ENCODE data around the gene CCL4. TPM values are rescaled to one million over a fixed set of nuclear protein-coding genes. Genes with fewer than 3 reads are reported as not detected.
A peak's percentile ranks its signal among the peaks of the same experiment; 100 is the strongest.

The CCL4 gene
- polyA plus RNA-seq, 1 donor from 2014 or later, result not detected

DNA sequence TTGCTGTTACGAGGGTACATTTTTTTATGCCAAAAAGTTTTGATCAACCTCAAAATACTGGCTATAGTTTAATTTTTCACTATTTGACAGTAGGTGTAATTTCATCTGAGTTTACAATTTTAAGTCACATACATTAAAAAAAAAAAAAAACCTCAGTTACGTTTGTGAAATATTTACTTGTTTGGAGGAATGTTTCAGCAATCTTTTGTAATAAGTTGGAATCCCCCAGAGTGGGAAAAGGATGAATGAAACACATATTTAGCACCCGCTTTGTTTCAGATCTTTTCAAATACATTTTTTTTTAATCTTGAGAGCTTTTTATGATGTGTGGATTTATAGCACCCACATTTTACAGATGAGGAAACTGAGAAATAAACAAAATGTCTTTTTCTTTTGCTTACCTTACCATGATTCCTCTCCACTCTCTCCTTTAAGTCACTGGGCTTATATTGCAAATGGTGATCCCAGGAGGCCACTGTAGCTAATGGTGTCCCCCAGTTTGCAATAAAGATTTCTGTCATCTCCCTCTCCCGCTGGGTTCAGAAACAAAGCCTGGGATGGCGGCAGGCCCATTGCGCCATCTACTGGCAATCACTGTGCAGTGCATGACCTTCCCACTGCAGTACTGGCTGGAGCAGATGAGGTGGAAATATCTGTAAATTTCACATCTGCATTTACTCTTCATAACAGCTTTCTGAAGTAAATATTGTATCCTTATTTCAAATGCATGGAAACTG, 45.1 kb downstream of the CCL4 start:
- no peak overlapping the region for H3K9ac ChIP-seq (ENCODE audit: low read length)
- H3K9me3 ChIP-seq (ENCODE audit: low read length), result no peaks in the 10 kb centered on the region
- no peak overlapping the region for H3K4me2 ChIP-seq (ENCODE audit: low read length)
- H3K27ac ChIP-seq (ENCODE audit: low read length), result no peak overlapping the region
- H4K20me1 ChIP-seq (ENCODE audit: insufficient read depth), result no peaks in the 10 kb centered on the region
- H3K4me3 ChIP-seq (ENCODE audit: low read length), result no peak overlapping the region
- H3K36me3 ChIP-seq (ENCODE audit: insufficient read depth, low read length), result no peaks in the 10 kb centered on the region
- H3K9me2 ChIP-seq (ENCODE audit: insufficient read depth, low read length), result no peaks in the 10 kb centered on the region
- H3K27me3 ChIP-seq (ENCODE audit: insufficient read depth, low read depth, low read length), result no peaks in the 10 kb centered on the region
- TF ChIP-seq EZH2 (IDR thresholded peaks at IDR 0.05; ENCODE audit: borderline replicate concordance, insufficient read depth, low read length, poor library complexity, severe bottlenecking), result no peak
- no peak for TF ChIP-seq TAF1 (IDR thresholded peaks at IDR 0.05; ENCODE audit: low read depth)
- TF ChIP-seq, protein P1, sequence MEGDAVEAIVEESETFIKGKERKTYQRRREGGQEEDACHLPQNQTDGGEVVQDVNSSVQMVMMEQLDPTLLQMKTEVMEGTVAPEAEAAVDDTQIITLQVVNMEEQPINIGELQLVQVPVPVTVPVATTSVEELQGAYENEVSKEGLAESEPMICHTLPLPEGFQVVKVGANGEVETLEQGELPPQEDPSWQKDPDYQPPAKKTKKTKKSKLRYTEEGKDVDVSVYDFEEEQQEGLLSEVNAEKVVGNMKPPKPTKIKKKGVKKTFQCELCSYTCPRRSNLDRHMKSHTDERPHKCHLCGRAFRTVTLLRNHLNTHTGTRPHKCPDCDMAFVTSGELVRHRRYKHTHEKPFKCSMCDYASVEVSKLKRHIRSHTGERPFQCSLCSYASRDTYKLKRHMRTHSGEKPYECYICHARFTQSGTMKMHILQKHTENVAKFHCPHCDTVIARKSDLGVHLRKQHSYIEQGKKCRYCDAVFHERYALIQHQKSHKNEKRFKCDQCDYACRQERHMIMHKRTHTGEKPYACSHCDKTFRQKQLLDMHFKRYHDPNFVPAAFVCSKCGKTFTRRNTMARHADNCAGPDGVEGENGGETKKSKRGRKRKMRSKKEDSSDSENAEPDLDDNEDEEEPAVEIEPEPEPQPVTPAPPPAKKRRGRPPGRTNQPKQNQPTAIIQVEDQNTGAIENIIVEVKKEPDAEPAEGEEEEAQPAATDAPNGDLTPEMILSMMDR (IDR thresholded peaks at IDR 0.05; ENCODE audit: poor library complexity, severe bottlenecking), result peak; percentile 83
- no peak for TF ChIP-seq EP300 (conservative IDR thresholded peaks at IDR 0.05; ENCODE audit: poor library complexity, severe bottlenecking)
- no peak for TF ChIP-seq REST (IDR thresholded peaks at IDR 0.05; ENCODE audit: borderline replicate concordance)
- TF ChIP-seq SMC3 (conservative IDR thresholded peaks at IDR 0.05; ENCODE audit: poor library complexity), result peak; percentile 76
- no peak for TF ChIP-seq MXI1 (conservative IDR thresholded peaks at IDR 0.05; ENCODE audit: poor library complexity, severe bottlenecking)
- TF ChIP-seq POLR2AphosphoS5 (IDR thresholded peaks at IDR 0.05), result no peak
- peak; percentile 74 for TF ChIP-seq RAD21 (conservative IDR thresholded peaks at IDR 0.05)
- no peak overlapping the region for H2AFZ ChIP-seq (ENCODE audit: low read depth, low read length)
- H3K79me2 ChIP-seq (replicated peaks; ENCODE audit: insufficient read depth, low read length), result no peaks in the 10 kb centered on the region
- no peaks in the 10 kb centered on the region for H3F3A ChIP-seq (ENCODE audit: insufficient read depth, low read length, poor library complexity, severe bottlenecking)

DNA sequence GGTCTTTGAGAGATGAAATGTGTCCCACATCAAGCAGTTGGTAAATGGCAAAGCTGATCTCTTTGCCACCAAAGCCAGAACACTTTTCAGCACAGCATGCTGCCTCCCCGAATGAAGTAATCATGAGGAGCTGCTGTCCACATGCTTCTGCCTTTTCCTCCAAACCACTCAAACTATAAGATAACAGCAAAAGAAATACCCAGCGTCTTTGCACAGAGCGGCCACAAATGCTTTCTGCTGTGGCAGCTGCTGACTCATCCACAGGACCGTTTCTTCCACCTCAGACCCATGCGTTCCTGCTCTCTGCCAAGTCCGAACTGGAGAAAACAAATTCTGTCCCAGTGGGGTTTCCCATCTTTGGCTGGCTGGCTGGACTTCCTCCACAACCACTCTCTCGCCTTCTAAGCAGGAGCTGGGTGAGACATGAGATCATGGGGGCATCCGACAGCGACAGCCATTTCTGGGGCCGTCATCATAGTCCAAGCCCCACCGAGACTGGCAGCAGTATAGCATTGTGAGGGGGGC, 45.7 kb downstream of the CCL4 start:
- no peaks in the 10 kb centered on the region for H3K79me2 ChIP-seq (replicated peaks; ENCODE audit: insufficient read depth, low read length)
- H3K4me3 ChIP-seq (ENCODE audit: low read length), result no peak overlapping the region
- no peak overlapping the region for H3K4me2 ChIP-seq (ENCODE audit: low read length)
- no peaks in the 10 kb centered on the region for H3K9me2 ChIP-seq (ENCODE audit: insufficient read depth, low read length)
- H4K20me1 ChIP-seq (ENCODE audit: insufficient read depth), result no peaks in the 10 kb centered on the region
- TF ChIP-seq TAF1 (IDR thresholded peaks at IDR 0.05; ENCODE audit: low read depth) (no peak), EP300 (conservative IDR thresholded peaks at IDR 0.05; ENCODE audit: poor library complexity, severe bottlenecking) (no peak), EZH2 (IDR thresholded peaks at IDR 0.05; ENCODE audit: borderline replicate concordance, insufficient read depth, low read length, poor library complexity, severe bottlenecking) (no peak), MXI1 (conservative IDR thresholded peaks at IDR 0.05; ENCODE audit: poor library complexity, severe bottlenecking) (no peak), RAD21 (conservative IDR thresholded peaks at IDR 0.05) (no peak), POLR2AphosphoS5 (IDR thresholded peaks at IDR 0.05) (no peak), REST (IDR thresholded peaks at IDR 0.05; ENCODE audit: borderline replicate concordance) (no peak)
- TF ChIP-seq, protein P1 (IDR thresholded peaks at IDR 0.05; ENCODE audit: poor library complexity, severe bottlenecking), result no peak
- no peaks in the 10 kb centered on the region for H3K36me3 ChIP-seq (ENCODE audit: insufficient read depth, low read length)
- no peaks in the 10 kb centered on the region for H3K27me3 ChIP-seq (ENCODE audit: insufficient read depth, low read depth, low read length)
- no peaks in the 10 kb centered on the region for H3F3A ChIP-seq (ENCODE audit: insufficient read depth, low read length, poor library complexity, severe bottlenecking)
- H3K27ac ChIP-seq (ENCODE audit: low read length), result no peak overlapping the region
- no peaks in the 10 kb centered on the region for H3K9me3 ChIP-seq (ENCODE audit: low read length)
- H2AFZ ChIP-seq (ENCODE audit: low read depth, low read length), result no peak overlapping the region
- H3K9ac ChIP-seq (ENCODE audit: low read length), result no peak overlapping the region

Data from neural cell (in vitro differentiated cells).